Kidney (tissue), 14 donors: ENCODE data around the gene MRPL23. TPM values are rescaled to one million over a fixed set of nuclear protein-coding genes. Genes with fewer than 3 reads are reported as not detected.

Experiments
- DNase-seq, 5 donors: peaks; one replicate each; pipeline ENCODE4 v3.0.0-alpha.2; 2013 to 2020
- FAIRE-seq: peaks from 2 replicates; lab custom pipeline; 2012; peaks lifted over from hg19 to GRCh38; lab: Jason Lieb, UNC
- H3K27ac ChIP-seq, 2 donors: one replicate each; pipeline ENCODE4 v1.7.0; 2013; ENCODE audit warnings: low read depth in 2 of 2, low read length in 2 of 2, inconsistent platforms in 1 of 2
- H3K27me3 ChIP-seq: one replicate; pipeline ENCODE4 v1.7.1; 2013; ENCODE audit warnings: low read length, inconsistent platforms; ENCODE audit not compliant: control insufficient read depth, insufficient read depth
- H3K36me3 ChIP-seq, 3 donors: one replicate each; pipeline versions ENCODE4 v1.7.0 to v1.7.1; 2013; ENCODE audit warnings: low read length in 3 of 3, control low read depth in 1 of 3, inconsistent platforms in 1 of 3; ENCODE audit not compliant: insufficient read depth in 3 of 3, control insufficient read depth in 2 of 3
- H3K4me1 ChIP-seq, 3 donors: one replicate each; pipeline versions ENCODE4 v1.7.0 to v1.7.1; 2013; ENCODE audit warnings: low read length in 3 of 3, inconsistent platforms in 1 of 3, low read depth in 1 of 3; ENCODE audit not compliant: control insufficient read depth in 2 of 3, insufficient read depth in 2 of 3
- H3K4me3 ChIP-seq, 3 donors: one replicate each; pipeline versions ENCODE4 v1.7.0 to v1.8.1; 2013; ENCODE audit warnings: low read length in 3 of 3, control low read depth in 1 of 3, inconsistent platforms in 1 of 3
- H3K9ac ChIP-seq, 3 donors: one replicate each; pipeline versions ENCODE4 v1.7.0 to v1.7.1; 2013; ENCODE audit warnings: low read length in 3 of 3, control low read depth in 1 of 3, inconsistent platforms in 1 of 3
- H3K9me3 ChIP-seq, 3 donors: one replicate each; pipeline versions ENCODE4 v1.7.0 to v1.7.1; 2013; ENCODE audit warnings: low read length in 3 of 3, control low read depth in 1 of 3, inconsistent platforms in 1 of 3; ENCODE audit not compliant: control insufficient read depth in 2 of 3, insufficient read depth in 1 of 3
- intact Hi-C: fragments of 100-400 bp; cut with DNase I; formaldehyde crosslinking; loops from one replicate; pipeline ENCODE4 v1.11.1; 2022
- polyA plus RNA-seq: library from polyadenylated mRNA; stranded (reverse); fragments of 350-450 nt; fragmentation: Illumina TruSeq; extraction: RNeasy Lipid Tissue Mini Kit (QIAGEN cat#74804); gene quantifications from one replicate; pipeline ENCODE4 v1.2.3, GENCODE V29; 2014; ENCODE audit warnings: low read depth, low replicate concordance; ENCODE audit not compliant: insufficient read depth
- total RNA-seq: library from RNA; stranded (reverse); fragmentation: NEBNext Ultra II Directional; extraction: Animal tissue kit (Norgen Biotek cat#: 25700); gene quantifications from one replicate; pipeline ENCODE4 v1.2.1, GENCODE V29; 2021
- TF ChIP-seq, protein P1 (sequence below): IDR thresholded peaks from 3 replicates; pipeline ENCODE4 v1.5.1; 2012; ENCODE audit warnings: mild to moderate bottlenecking, moderate library complexity, borderline replicate concordance; ENCODE audit not compliant: insufficient read depth; ENCODE audit errors: extremely low read depth
- donor health status: control.
- donor health status: control.
- donor health status: control.
- donor health status: control.
- donor health status: control.
- donor health status: DM: yes; HTN: yes; CAD: no.
- donor health status: Normal renal cell carcinoma (clear cell type).

MRPL23 gene
- total and polyA plus RNA-seq, 2 donors from 2014 or later, result 45.9 to 183 TPM

DNA sequence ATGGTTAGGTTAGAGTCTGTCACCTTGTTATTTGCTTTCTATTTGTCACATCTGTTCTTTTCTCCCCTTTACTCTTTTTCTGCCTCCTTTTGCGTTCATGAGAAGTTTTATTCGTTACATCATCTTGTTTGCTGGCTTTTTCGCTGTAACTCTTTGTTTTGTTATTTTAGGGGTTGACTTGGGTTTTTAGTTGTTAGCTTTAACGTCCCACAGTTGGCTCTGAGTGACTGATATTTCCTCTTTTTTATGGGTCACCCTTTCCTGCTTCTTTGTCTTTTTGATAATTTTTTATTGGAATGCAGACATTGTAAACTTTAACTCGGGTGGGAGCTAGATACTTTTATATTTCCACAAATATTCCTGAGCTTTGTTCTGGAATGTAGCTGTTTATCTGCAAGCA, 41.0 kb upstream of the MRPL23 start:
- Histone ChIP-seq H3K9ac (no peak overlapping the region), H3K36me3 (no peaks in the 10 kb centered on the region), H3K9me3 (no peaks in the 10 kb centered on the region), H3K4me1 (no peaks in the 10 kb centered on the region), H3K27me3 (no peaks in the 10 kb centered on the region), H3K27ac (peak overlapping the region in 1 of 2 donors; percentile 23), H3K4me3 (no peak overlapping the region)
- FAIRE-seq, result no peak
- DNase-seq, result peak in 2 of 5 donors; percentile 54 to 75
- TF ChIP-seq, protein P1, sequence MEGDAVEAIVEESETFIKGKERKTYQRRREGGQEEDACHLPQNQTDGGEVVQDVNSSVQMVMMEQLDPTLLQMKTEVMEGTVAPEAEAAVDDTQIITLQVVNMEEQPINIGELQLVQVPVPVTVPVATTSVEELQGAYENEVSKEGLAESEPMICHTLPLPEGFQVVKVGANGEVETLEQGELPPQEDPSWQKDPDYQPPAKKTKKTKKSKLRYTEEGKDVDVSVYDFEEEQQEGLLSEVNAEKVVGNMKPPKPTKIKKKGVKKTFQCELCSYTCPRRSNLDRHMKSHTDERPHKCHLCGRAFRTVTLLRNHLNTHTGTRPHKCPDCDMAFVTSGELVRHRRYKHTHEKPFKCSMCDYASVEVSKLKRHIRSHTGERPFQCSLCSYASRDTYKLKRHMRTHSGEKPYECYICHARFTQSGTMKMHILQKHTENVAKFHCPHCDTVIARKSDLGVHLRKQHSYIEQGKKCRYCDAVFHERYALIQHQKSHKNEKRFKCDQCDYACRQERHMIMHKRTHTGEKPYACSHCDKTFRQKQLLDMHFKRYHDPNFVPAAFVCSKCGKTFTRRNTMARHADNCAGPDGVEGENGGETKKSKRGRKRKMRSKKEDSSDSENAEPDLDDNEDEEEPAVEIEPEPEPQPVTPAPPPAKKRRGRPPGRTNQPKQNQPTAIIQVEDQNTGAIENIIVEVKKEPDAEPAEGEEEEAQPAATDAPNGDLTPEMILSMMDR, result no peak
- intact Hi-C loops, result no loop called here

DNA sequence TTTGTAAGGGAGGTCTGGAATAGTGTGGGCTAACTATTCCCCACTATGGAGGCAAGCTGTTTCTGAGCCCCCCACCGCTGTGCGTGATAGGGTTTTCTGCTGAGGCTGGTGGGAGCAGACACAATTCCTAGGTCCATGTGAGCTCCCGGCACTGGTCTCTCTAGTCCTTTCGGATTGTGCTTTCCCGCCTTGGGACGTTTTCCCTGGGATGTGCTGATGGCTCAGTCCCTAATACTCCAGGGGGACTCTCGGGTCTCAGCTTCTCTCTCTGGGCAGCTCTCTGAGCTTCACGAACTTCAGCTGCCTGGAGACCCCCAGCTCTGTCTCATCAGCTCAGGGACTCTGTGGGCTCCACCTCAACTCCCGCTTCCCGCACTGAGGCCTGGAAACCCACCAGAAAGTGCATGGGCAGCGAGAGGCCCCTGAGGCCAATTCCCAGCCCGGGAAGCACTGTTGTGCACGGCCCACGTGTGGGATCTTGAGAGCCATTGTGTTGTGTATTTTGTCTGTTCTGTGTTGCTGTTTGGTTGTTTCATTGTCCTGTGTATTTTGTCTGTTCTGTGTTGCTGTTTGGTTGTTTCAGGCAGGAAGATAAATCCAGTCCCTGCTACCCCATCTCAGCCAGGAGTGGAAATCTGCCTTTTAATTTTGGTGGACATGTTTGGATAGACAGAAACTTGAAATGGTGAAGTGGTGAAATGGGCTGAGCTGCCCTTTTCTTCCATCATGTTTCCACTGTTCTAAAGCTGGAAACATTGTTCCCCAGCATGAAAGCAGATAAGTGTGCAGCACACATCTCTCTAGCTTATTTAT, 40.3 kb upstream of the MRPL23 start:
- Histone ChIP-seq H3K9me3 (no peaks in the 10 kb centered on the region), H3K4me3 (no peak overlapping the region), H3K27ac (peak overlapping the region in 1 of 2 donors; percentile 5), H3K4me1 (no peaks in the 10 kb centered on the region), H3K27me3 (no peaks in the 10 kb centered on the region), H3K9ac (no peak overlapping the region), H3K36me3 (no peaks in the 10 kb centered on the region)
- DNase-seq (no peak), FAIRE-seq (no peak)
- TF ChIP-seq, protein P1, result no peak
- intact Hi-C loops, result no loop called here

DNA sequence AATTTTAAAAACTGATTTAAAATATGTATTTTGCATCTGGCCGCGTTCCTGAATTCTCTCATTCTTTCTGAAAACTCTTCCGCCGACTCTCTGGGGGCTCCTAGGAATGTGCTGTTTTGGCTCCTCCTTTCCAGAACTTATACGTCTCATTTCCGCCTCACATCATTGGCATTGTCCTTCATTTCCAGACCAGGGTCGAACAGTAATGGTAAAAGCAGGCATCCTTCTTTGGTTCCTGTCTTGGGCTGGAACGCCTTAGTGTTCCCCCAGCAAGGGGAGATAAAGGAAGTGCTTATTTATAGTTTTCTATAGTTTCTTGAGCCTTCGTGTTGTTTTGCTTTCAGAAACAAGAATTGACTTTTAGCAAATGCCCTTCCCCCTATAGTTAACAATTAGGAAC, 38.5 kb upstream of the MRPL23 start:
- intact Hi-C loops, result no loop called here
- TF ChIP-seq, protein P1, result no peak
- H3K4me1 ChIP-seq, result no peaks in the 10 kb centered on the region
- H3K27ac ChIP-seq, result no peak overlapping the region
- no peaks in the 10 kb centered on the region for H3K9me3 ChIP-seq
- H3K4me3 ChIP-seq, result no peak overlapping the region
- no peaks in the 10 kb centered on the region for H3K36me3 ChIP-seq
- H3K9ac ChIP-seq, result no peak overlapping the region
- no peaks in the 10 kb centered on the region for H3K27me3 ChIP-seq
- DNase-seq (peak in 2 of 5 donors; percentile 63 to 88), FAIRE-seq (no peak)
